ENCODE measurements around the gene ARNT2.

ARNT2 gene

GRCh38 chr15:80498652-80499051 is 94.5 kb downstream of the ARNT2 start:
- H3K4me3 ChIP-seq (ENCODE audit: insufficient read length, low read depth): no peak overlapping the region
- TF ChIP-seq ZNF274 (IDR thresholded peaks at IDR 0.05; ENCODE audit: low read depth, low read length) (no peak), YY1 (IDR thresholded peaks at IDR 0.05; ENCODE audit: insufficient read depth, insufficient read length) (no peak), SUZ12 (IDR thresholded peaks at IDR 0.05; ENCODE audit: extremely low read depth, insufficient read depth, insufficient read length) (no peak)
- peaks cover 4% of the 10 kb centered on the region for H3K4me1 ChIP-seq (ENCODE audit: insufficient read depth, insufficient read length)
- H3K9me3 ChIP-seq (ENCODE audit: insufficient read depth, low read length): no peaks in the 10 kb centered on the region
- no peak for DNase-seq (ENCODE audit: low read depth, low spot score)
- no peak overlapping the region for H3K9ac ChIP-seq (ENCODE audit: insufficient read length, low read depth)
- H3K27me3 ChIP-seq (ENCODE audit: insufficient read depth, insufficient read length): no peaks in the 10 kb centered on the region
- no peaks in the 10 kb centered on the region for H3K36me3 ChIP-seq (ENCODE audit: insufficient read depth, insufficient read length, low read length)

GRCh38 chr15:80500021-80500420 is 95.8 kb downstream of the ARNT2 start:
- H3K36me3 ChIP-seq (ENCODE audit: insufficient read depth, insufficient read length, low read length): no peaks in the 10 kb centered on the region
- TF ChIP-seq SUZ12 (IDR thresholded peaks at IDR 0.05; ENCODE audit: extremely low read depth, insufficient read depth, insufficient read length): no peak
- no peak for TF ChIP-seq YY1 (IDR thresholded peaks at IDR 0.05; ENCODE audit: insufficient read depth, insufficient read length)
- TF ChIP-seq ZNF274 (IDR thresholded peaks at IDR 0.05; ENCODE audit: low read depth, low read length): no peak
- DNase-seq (ENCODE audit: low read depth, low spot score): no peak
- no peak overlapping the region for H3K4me3 ChIP-seq (ENCODE audit: insufficient read length, low read depth)
- H3K9ac ChIP-seq (ENCODE audit: insufficient read length, low read depth): no peak overlapping the region
- peaks cover 4% of the 10 kb centered on the region for H3K4me1 ChIP-seq (ENCODE audit: insufficient read depth, insufficient read length)
- H3K9me3 ChIP-seq (ENCODE audit: insufficient read depth, low read length): no peaks in the 10 kb centered on the region
- H3K27me3 ChIP-seq (ENCODE audit: insufficient read depth, insufficient read length): no peaks in the 10 kb centered on the region

GRCh38 chr15:80501476-80501875 is 97.3 kb downstream of the ARNT2 start:
- Histone ChIP-seq H3K36me3 (ENCODE audit: insufficient read depth, insufficient read length, low read length) (no peaks in the 10 kb centered on the region), H3K27me3 (ENCODE audit: insufficient read depth, insufficient read length) (no peaks in the 10 kb centered on the region), H3K9me3 (ENCODE audit: insufficient read depth, low read length) (no peaks in the 10 kb centered on the region), H3K4me1 (ENCODE audit: insufficient read depth, insufficient read length) (no peaks in the 10 kb centered on the region), H3K9ac (ENCODE audit: insufficient read length, low read depth) (no peak overlapping the region), H3K4me3 (ENCODE audit: insufficient read length, low read depth) (no peak overlapping the region)
- no peak for DNase-seq (ENCODE audit: low read depth, low spot score)
- TF ChIP-seq ZNF274 (IDR thresholded peaks at IDR 0.05; ENCODE audit: low read depth, low read length) (no peak), YY1 (IDR thresholded peaks at IDR 0.05; ENCODE audit: insufficient read depth, insufficient read length) (no peak), SUZ12 (IDR thresholded peaks at IDR 0.05; ENCODE audit: extremely low read depth, insufficient read depth, insufficient read length) (no peak)

- DNase-seq (ENCODE audit: low read depth, low spot score): no peak
- Histone ChIP-seq H3K36me3 (ENCODE audit: insufficient read depth, insufficient read length, low read length) (no peaks in the 10 kb centered on the region), H3K4me1 (ENCODE audit: insufficient read depth, insufficient read length) (no peaks in the 10 kb centered on the region), H3K9ac (ENCODE audit: insufficient read length, low read depth) (no peak overlapping the region), H3K4me3 (ENCODE audit: insufficient read length, low read depth) (no peak overlapping the region), H3K27me3 (ENCODE audit: insufficient read depth, insufficient read length) (no peaks in the 10 kb centered on the region), H3K9me3 (ENCODE audit: insufficient read depth, low read length) (no peaks in the 10 kb centered on the region)
- no peak for TF ChIP-seq YY1 (IDR thresholded peaks at IDR 0.05; ENCODE audit: insufficient read depth, insufficient read length)
- TF ChIP-seq ZNF274 (IDR thresholded peaks at IDR 0.05; ENCODE audit: low read depth, low read length): no peak
- TF ChIP-seq SUZ12 (IDR thresholded peaks at IDR 0.05; ENCODE audit: extremely low read depth, insufficient read depth, insufficient read length): no peak
These were observed 98.6 kb downstream of the ARNT2 start for GRCh38 chr15:80502782-80503181.

- no peak for DNase-seq (ENCODE audit: low read depth, low spot score)
- Histone ChIP-seq H3K4me3 (ENCODE audit: insufficient read length, low read depth) (no peak overlapping the region), H3K27me3 (ENCODE audit: insufficient read depth, insufficient read length) (no peaks in the 10 kb centered on the region), H3K9ac (ENCODE audit: insufficient read length, low read depth) (no peak overlapping the region), H3K4me1 (ENCODE audit: insufficient read depth, insufficient read length) (no peaks in the 10 kb centered on the region), H3K36me3 (ENCODE audit: insufficient read depth, insufficient read length, low read length) (no peaks in the 10 kb centered on the region), H3K9me3 (ENCODE audit: insufficient read depth, low read length) (no peaks in the 10 kb centered on the region)
- TF ChIP-seq SUZ12 (IDR thresholded peaks at IDR 0.05; ENCODE audit: extremely low read depth, insufficient read depth, insufficient read length) (no peak), YY1 (IDR thresholded peaks at IDR 0.05; ENCODE audit: insufficient read depth, insufficient read length) (no peak), ZNF274 (IDR thresholded peaks at IDR 0.05; ENCODE audit: low read depth, low read length) (no peak)
These were observed 99.3 kb downstream of the ARNT2 start for GRCh38 chr15:80503319-80503952.

GRCh38 chr15:80504931-80505330 is 100.7 kb downstream of the ARNT2 start:
- no peaks in the 10 kb centered on the region for H3K36me3 ChIP-seq (ENCODE audit: insufficient read depth, insufficient read length, low read length)
- no peaks in the 10 kb centered on the region for H3K27me3 ChIP-seq (ENCODE audit: insufficient read depth, insufficient read length)
- H3K9ac ChIP-seq (ENCODE audit: insufficient read length, low read depth): no peak overlapping the region
- H3K4me1 ChIP-seq (ENCODE audit: insufficient read depth, insufficient read length): no peaks in the 10 kb centered on the region
- TF ChIP-seq YY1 (IDR thresholded peaks at IDR 0.05; ENCODE audit: insufficient read depth, insufficient read length): no peak
- H3K9me3 ChIP-seq (ENCODE audit: insufficient read depth, low read length): no peaks in the 10 kb centered on the region
- no peak for DNase-seq (ENCODE audit: low read depth, low spot score)
- no peak overlapping the region for H3K4me3 ChIP-seq (ENCODE audit: insufficient read length, low read depth)

- Histone ChIP-seq H3K4me1 (ENCODE audit: insufficient read depth, insufficient read length) (no peaks in the 10 kb centered on the region), H3K9ac (ENCODE audit: insufficient read length, low read depth) (no peak overlapping the region), H3K27me3 (ENCODE audit: insufficient read depth, insufficient read length) (no peaks in the 10 kb centered on the region), H3K9me3 (ENCODE audit: insufficient read depth, low read length) (no peaks in the 10 kb centered on the region), H3K36me3 (ENCODE audit: insufficient read depth, insufficient read length, low read length) (no peaks in the 10 kb centered on the region), H3K4me3 (ENCODE audit: insufficient read length, low read depth) (no peak overlapping the region)
- DNase-seq (ENCODE audit: low read depth, low spot score): no peak
- TF ChIP-seq ZNF274 (IDR thresholded peaks at IDR 0.05; ENCODE audit: low read depth, low read length): no peak
- no peak for TF ChIP-seq SUZ12 (IDR thresholded peaks at IDR 0.05; ENCODE audit: extremely low read depth, insufficient read depth, insufficient read length)
- no peak for TF ChIP-seq YY1 (IDR thresholded peaks at IDR 0.05; ENCODE audit: insufficient read depth, insufficient read length)
These were observed 102.2 kb downstream of the ARNT2 start for GRCh38 chr15:80506286-80506893.

Data from NT2/D1 (cell line).